Measurements from ENCODE around the gene TARS3.

- no peak for TF ChIP-seq POLR2AphosphoS5 (IDR thresholded peaks at IDR 0.05)
- no peak for TF ChIP-seq POLR2A (IDR thresholded peaks at IDR 0.05; ENCODE audit: low read depth)
- no peak for TF ChIP-seq CTCF (IDR thresholded peaks at IDR 0.05)
Measured at GRCh38 chr15:101698314-101698713, 26.0 kb downstream of the TARS3 start.
